Activated CD4-positive, alpha-beta T cell treated with anti-CD3 and anti-CD28 coated beads for 36 hours (primary cell): ENCODE measurements around the gene SLC25A13. TPM values are rescaled to one million over a fixed set of nuclear protein-coding genes. Genes with fewer than 3 reads are reported as not detected.
A peak's percentile ranks its signal among the peaks of the same experiment; 100 is the strongest.
"Not testable (repeated sequence)": the region's sequence is repeated elsewhere in the genome, so short reads cannot be mapped to it uniquely, and the experiment has no call there.

Experiments
- ATAC-seq: fragments of 200-7000 bp; cut with Tn5 transposase; one replicate; pipeline ENCODE4 v1.10.0; 2021; ENCODE audit warnings: mild to moderate bottlenecking, moderate library complexity
- CTCF ChIA-PET: fragments of 350-600 bp; sonication (Branson Sonifier 250); formaldehyde crosslinking; loops from one replicate; lab custom pipeline; 2021; ENCODE audit warnings: antibody characterized with exemption; lab: Charles Lee
- POLR2A ChIA-PET: fragments of 350-600 bp; sonication (Branson Sonifier 250); formaldehyde crosslinking; loops from one replicate; lab custom pipeline; 2021; ENCODE audit warnings: antibody characterized with exemption, inconsistent platforms; lab: Charles Lee
- DNase-seq: peaks from one replicate; pipeline ENCODE4 v3.0.0-alpha.2; 2020
- H3K27ac Mint-ChIP-seq: one replicate; pipeline ENCODE4 v1.8.0; 2021; ENCODE audit warnings: mixed read lengths
- H3K27me3 Mint-ChIP-seq: one replicate; pipeline ENCODE4 v1.8.0; 2021; ENCODE audit warnings: mixed read lengths
- H3K36me3 Mint-ChIP-seq: one replicate; pipeline ENCODE4 v1.8.0; 2021; ENCODE audit warnings: low read depth, mixed read lengths
- H3K4me1 Mint-ChIP-seq: one replicate; pipeline ENCODE4 v1.8.0; 2021; ENCODE audit warnings: mixed read lengths
- H3K4me3 Mint-ChIP-seq: one replicate; pipeline ENCODE4 v1.8.0; 2021; ENCODE audit warnings: mild to moderate bottlenecking, moderate library complexity, mixed read lengths
- H3K9me3 Mint-ChIP-seq: one replicate; pipeline ENCODE4 v1.8.0; 2021; ENCODE audit warnings: low read depth, mixed read lengths
- intact Hi-C, 2 experiments: fragments of 100-400 bp; cut with DNase I in 1 of 2; cut with micrococcal nuclease in 1 of 2; formaldehyde crosslinking; loops; one replicate each; pipeline versions ENCODE4 v1.14.2 to v1.15.1; 2022 to 2024; cut with DNase I, micrococcal nuclease
- total RNA-seq, 2 experiments: library from RNA; stranded (reverse); gene quantifications; one replicate each; pipeline ENCODE4 v1.2.3, GENCODE V29; 2021

SLC25A13 gene
- total RNA-seq, 2 experiments from 2014 or later = 10.3 to 11.3 TPM

DNA sequence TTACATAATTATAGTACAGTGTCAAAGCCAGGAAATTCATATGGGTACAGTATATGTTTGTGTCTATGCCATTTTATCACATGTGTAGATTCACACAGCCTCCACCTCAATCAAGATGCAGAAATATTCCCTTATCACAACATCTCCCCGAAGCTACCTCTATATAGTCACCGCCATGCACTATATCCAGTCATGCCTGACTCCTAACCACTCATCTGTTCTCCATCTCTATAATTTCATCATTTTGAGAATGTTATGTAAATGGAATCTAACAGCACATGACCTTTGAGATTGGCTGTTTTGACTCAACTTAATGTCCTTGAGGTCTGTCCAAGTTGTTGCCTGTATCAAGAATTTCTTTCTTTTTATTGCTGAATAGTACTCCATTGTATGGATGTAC, 22.3 kb upstream of the SLC25A13 start:
- ChIA-PET POLR2A (no interaction called here), CTCF (no interaction called here)
- intact Hi-C loops = no loop called here
- Mint-ChIP-seq H3K27ac (no peak overlapping the region), H3K4me3 (no peak overlapping the region), H3K9me3 (no peaks in the 10 kb centered on the region), H3K27me3 (peaks cover 16% of the 10 kb centered on the region), H3K4me1 (no peaks in the 10 kb centered on the region), H3K36me3 (no peaks in the 10 kb centered on the region)
- ATAC-seq (peak; percentile 36), DNase-seq (no peak)

DNA sequence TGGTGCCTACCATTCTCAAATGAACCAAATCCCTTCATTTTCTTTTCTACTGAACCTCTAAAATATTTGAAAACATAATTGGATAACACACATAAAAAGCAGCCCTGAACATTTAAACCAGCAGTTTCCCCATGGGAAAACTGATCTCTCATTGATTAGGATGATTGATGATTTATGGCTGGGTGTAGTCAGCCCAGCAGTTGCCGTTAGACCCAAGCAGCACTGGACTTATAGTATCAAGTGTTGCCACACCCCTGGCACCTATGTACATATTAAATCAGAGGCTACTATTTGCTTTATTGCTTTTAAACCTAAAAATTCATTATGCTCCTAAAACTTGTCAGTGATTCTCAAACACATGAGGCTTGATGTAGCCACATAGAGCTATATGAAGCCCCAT, 20.2 kb upstream of the SLC25A13 start:
- intact Hi-C loops = no loop called here
- Mint-ChIP-seq H3K9me3 (no peaks in the 10 kb centered on the region), H3K36me3 (no peaks in the 10 kb centered on the region), H3K27me3 (peaks cover 17% of the 10 kb centered on the region), H3K4me3 (no peak overlapping the region), H3K4me1 (no peaks in the 10 kb centered on the region), H3K27ac (no peak overlapping the region)
- ChIA-PET POLR2A (no interaction called here), CTCF (no interaction called here)
- no peak for DNase-seq
- no peak for ATAC-seq

DNA sequence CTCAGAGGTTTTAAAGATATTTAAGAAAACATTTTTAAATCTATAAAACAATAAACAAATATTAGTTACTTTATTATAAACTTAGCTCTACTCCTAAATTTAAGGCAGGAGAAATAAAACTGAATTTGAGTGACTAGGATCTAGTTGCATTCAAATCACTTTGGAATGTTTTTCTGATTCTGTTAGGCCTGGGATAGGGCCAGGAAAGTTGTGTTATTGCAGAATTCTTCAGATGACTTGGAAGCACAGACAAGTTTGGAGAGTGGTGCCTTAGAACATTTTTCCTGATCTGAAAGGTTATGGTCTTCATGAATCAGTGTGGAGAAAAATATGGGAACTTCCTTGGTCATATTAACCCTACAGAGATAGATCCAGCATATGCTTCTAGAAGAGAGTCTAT, 15.6 kb upstream of the SLC25A13 start:
- ATAC-seq (no peak), DNase-seq (no peak)
- ChIA-PET CTCF (no interaction called here), POLR2A (no interaction called here)
- intact Hi-C loops = no loop called here
- Mint-ChIP-seq H3K4me3 (no peak overlapping the region), H3K9me3 (no peaks in the 10 kb centered on the region), H3K36me3 (no peaks in the 10 kb centered on the region), H3K4me1 (no peaks in the 10 kb centered on the region), H3K27ac (no peak overlapping the region), H3K27me3 (peaks cover 10% of the 10 kb centered on the region)

DNA sequence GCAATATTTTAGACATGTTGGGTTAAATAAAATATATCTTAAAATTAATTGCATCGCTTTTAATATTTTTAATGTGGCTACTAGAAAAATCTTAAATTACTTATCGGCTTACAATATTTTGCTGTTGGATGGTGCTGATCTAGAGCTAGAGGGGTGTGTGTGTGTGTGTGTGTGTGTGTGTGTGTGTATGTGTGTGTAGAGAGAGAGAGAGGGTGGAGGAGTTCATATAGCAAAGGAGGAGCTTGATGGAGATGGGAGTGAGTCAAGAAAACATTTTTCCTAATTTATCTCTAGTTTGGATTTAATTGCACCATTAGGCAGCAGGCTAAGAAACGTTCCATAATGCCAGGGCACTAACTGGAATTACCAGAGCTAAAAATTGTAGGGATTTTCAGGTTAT, 10.4 kb upstream of the SLC25A13 start:
- Mint-ChIP-seq H3K4me1 (no peaks in the 10 kb centered on the region), H3K4me3 (no peak overlapping the region), H3K27ac (no peak overlapping the region), H3K9me3 (no peaks in the 10 kb centered on the region), H3K36me3 (no peaks in the 10 kb centered on the region), H3K27me3 (peaks cover 4% of the 10 kb centered on the region)
- ATAC-seq (no peak), DNase-seq (no peak)
- ChIA-PET POLR2A (no interaction called here), CTCF (no interaction called here)
- intact Hi-C loops = no loop called here

DNA sequence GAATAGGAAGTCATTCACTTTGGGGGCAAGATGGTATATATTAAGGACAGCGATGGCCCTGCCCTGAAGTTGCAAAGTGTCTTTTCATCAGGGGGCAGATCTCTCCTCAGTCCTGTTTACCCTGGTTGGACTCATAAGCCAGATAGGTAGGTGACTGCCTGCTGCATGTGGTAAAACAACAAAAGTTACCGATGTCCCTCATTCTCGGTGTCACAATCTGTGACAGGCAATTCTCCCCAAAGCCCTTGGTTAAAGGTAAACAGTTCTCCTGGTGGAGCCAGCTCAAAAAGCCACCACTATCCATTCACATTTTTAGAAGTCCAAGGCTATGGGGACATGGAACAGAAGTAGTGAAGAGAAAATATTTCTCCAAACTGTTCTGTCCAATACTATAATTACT, 9.9 kb upstream of the SLC25A13 start:
- intact Hi-C loops = no loop called here
- ATAC-seq = no peak
- POLR2A ChIA-PET = no interaction called here
- Mint-ChIP-seq H3K9me3 (no peaks in the 10 kb centered on the region), H3K4me3 (no peak overlapping the region), H3K27me3 (peaks cover 4% of the 10 kb centered on the region), H3K4me1 (peaks cover 3% of the 10 kb centered on the region), H3K27ac (no peak overlapping the region), H3K36me3 (no peaks in the 10 kb centered on the region)
- CTCF ChIA-PET = no interaction called here
- DNase-seq = no peak

DNA sequence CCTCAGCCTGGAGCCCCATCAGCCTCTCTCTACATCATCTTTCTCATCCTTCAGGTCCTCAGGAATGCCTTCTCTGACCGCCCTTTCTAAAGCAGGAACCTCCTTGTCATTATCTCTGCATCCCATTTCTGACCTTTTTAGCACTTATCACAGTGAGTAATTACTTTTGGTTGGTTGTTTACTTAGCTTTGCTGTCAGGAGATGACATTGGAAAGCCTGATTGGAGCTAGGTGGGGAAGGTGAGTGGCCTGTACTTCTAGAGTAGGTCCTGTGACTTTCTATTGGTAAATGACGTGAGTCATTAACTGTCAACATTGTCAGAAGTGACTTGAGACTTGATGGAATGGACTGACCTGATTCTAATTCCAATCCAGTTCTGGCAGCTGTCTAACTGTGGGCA, 9.3 kb upstream of the SLC25A13 start:
- no peak for DNase-seq
- Mint-ChIP-seq H3K36me3 (no peaks in the 10 kb centered on the region), H3K4me1 (peaks cover 7% of the 10 kb centered on the region), H3K27me3 (peaks cover 2% of the 10 kb centered on the region), H3K4me3 (no peak overlapping the region), H3K27ac (no peak overlapping the region), H3K9me3 (no peaks in the 10 kb centered on the region)
- intact Hi-C loops = no loop called here
- ChIA-PET POLR2A (interaction anchor here (0.6 kb wide), 1 partner anchor 36 kb away, joined by 3 read pairs; no protein-coding TSS in a partner anchor), CTCF (no interaction called here)
- no peak for ATAC-seq

DNA sequence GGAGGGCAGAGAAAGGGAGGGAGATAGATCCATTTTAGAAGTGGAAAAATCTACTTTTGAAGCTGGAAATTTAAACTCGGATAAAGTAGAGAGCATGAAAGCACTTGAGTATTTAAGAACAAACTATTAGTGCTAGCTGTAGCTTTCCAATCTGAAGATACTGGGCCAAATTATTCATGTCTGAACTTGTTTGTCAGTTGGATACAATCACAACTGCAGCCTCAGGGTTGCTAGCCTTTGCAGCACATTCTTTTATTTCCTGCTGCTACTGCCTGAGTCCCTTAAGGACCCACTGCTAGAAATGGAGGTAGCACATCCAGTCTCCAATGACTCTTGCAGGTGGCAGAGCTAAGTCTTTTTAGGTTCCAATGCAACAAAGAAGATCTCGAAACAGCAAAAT, 8.3 kb upstream of the SLC25A13 start:
- H3K27ac Mint-ChIP-seq = no peak overlapping the region
- H3K4me1 Mint-ChIP-seq = peaks cover 7% of the 10 kb centered on the region
- ChIA-PET CTCF (interaction anchor here (0.6 kb wide), 2 partner anchors 52 to 134 kb away, joined by 3 read pairs; no protein-coding TSS in a partner anchor), POLR2A (no interaction called here)
- peaks cover 2% of the 10 kb centered on the region for H3K27me3 Mint-ChIP-seq
- DNase-seq (no peak), ATAC-seq (no peak)
- intact Hi-C loops = no loop called here
- H3K9me3 Mint-ChIP-seq = no peaks in the 10 kb centered on the region
- no peak overlapping the region for H3K4me3 Mint-ChIP-seq
- no peaks in the 10 kb centered on the region for H3K36me3 Mint-ChIP-seq

DNA sequence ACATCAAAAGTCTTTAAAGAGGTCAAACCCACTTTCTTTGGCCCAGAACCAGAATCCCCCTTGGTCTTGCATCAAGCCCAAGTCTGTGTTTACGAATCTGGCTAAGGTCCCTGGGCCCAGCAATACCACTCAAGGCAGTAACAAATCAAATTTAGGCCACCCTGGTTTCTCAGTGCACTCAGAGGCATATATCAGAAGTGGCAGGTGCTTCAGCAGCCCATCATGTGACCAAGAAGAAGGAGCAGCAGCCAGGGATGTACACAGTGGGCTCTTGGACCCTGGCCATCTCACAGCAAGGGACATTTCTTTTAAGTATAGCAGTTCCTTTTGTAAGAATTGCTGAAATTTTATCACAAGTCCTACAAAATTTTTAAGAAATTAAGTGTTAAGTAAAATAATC, 7.3 kb upstream of the SLC25A13 start:
- intact Hi-C loops = loop anchor here (10.0 kb wide), 2 partner anchors 104 to 824 kb away; no protein-coding TSS in a partner anchor
- Mint-ChIP-seq H3K36me3 (no peaks in the 10 kb centered on the region), H3K4me3 (no peak overlapping the region), H3K27ac (no peak overlapping the region), H3K27me3 (peaks cover 2% of the 10 kb centered on the region), H3K4me1 (peaks cover 7% of the 10 kb centered on the region), H3K9me3 (no peaks in the 10 kb centered on the region)
- POLR2A ChIA-PET = no interaction called here
- ATAC-seq (no peak), DNase-seq (no peak)
- CTCF ChIA-PET = interaction anchor here (1.0 kb wide), 1 partner anchor 33 kb away, joined by 3 read pairs; no protein-coding TSS in a partner anchor

DNA sequence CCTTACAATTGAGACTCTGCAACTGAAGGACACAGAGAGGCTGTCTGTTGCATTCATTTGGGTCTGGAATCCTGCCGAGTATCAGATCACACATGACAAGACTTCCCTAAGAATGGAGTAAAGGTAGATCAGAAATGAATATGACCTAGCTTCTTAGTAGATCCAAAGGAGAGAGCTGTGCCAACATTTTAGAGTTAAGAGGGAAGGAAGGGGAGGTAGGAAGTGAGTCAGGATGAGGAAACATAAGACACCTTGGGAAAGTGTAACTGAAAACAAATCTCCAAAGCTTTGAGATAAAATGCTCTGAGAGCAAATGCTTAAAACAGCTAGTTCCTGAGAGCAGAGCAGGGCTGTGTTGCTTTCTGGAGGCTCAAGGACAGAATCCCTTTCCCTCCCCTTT, 6.1 kb upstream of the SLC25A13 start:
- Mint-ChIP-seq H3K36me3 (no peaks in the 10 kb centered on the region), H3K4me3 (no peak overlapping the region), H3K27ac (no peak overlapping the region), H3K9me3 (no peaks in the 10 kb centered on the region), H3K27me3 (peaks cover 2% of the 10 kb centered on the region), H3K4me1 (peaks cover 13% of the 10 kb centered on the region)
- ChIA-PET POLR2A (no interaction called here), CTCF (interaction anchor here (1.0 to 1.1 kb wide), 2 partner anchors 8 to 43 kb away, joined by 3 read pairs; no protein-coding TSS in a partner anchor)
- intact Hi-C loops = loop anchor here (10.0 kb wide), 2 partner anchors 103 to 823 kb away; no protein-coding TSS in a partner anchor
- DNase-seq (no peak), ATAC-seq (no peak)

DNA sequence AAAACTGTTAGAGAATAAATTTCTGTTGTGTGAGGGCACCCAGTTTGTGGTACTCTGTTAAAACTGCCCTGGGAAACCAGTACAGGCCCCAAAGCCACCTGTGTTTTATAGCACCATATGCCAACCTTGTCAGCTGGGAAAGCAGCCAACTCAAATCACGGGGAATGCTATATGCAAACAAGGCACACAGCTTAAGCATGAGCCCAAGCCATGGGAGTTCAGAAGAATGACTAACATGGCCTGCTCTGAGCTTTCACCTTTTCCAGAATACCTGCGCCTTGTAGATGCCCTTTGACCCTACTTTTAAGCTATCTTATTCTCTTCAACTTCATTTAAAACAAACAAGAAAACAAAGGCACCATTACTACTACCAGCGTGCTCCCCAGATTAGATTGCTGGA, 5.5 kb upstream of the SLC25A13 start:
- intact Hi-C loops = loop anchor here (10.0 kb wide), 2 partner anchors 103 to 823 kb away; no protein-coding TSS in a partner anchor
- POLR2A ChIA-PET = no interaction called here
- Mint-ChIP-seq H3K4me3 (no peak overlapping the region), H3K27ac (no peak overlapping the region), H3K36me3 (no peaks in the 10 kb centered on the region), H3K27me3 (peaks cover 2% of the 10 kb centered on the region), H3K4me1 (peaks cover 18% of the 10 kb centered on the region), H3K9me3 (no peaks in the 10 kb centered on the region)
- CTCF ChIA-PET = interaction anchor here (1.0 to 1.1 kb wide), 2 partner anchors 8 to 43 kb away, joined by 3 read pairs; no protein-coding TSS in a partner anchor
- ATAC-seq (no peak), DNase-seq (no peak)

DNA sequence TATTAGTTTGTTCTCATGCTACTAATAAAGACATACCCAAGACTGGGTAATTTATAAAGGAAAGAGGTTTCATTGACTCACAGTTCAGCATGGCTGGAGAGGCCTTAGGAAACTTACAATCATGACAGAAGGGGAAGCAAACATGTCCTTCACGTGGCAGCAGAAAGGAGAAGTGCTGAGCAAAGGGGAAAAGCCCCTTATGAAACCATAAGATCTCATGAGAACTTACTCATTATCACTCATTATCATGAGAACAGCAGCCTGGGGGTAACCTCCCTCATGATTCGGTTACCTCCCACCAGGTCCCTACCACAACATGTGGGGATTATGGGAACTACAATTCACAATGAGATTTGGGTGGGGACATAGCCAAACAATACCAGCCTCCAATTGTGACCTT, 4.9 kb upstream of the SLC25A13 start:
- H3K36me3 Mint-ChIP-seq, H3K9me3 Mint-ChIP-seq, H3K27ac Mint-ChIP-seq, CTCF ChIA-PET, H3K27me3 Mint-ChIP-seq, POLR2A ChIA-PET, H3K4me3 Mint-ChIP-seq: not testable (repeated sequence)
- ATAC-seq (peak; percentile 20), DNase-seq (peak; percentile 14)
- peaks cover 22% of the 10 kb centered on the region for H3K4me1 Mint-ChIP-seq
- intact Hi-C loops = loop anchor here (10.0 kb wide), 2 partner anchors 102 to 822 kb away; no protein-coding TSS in a partner anchor

DNA sequence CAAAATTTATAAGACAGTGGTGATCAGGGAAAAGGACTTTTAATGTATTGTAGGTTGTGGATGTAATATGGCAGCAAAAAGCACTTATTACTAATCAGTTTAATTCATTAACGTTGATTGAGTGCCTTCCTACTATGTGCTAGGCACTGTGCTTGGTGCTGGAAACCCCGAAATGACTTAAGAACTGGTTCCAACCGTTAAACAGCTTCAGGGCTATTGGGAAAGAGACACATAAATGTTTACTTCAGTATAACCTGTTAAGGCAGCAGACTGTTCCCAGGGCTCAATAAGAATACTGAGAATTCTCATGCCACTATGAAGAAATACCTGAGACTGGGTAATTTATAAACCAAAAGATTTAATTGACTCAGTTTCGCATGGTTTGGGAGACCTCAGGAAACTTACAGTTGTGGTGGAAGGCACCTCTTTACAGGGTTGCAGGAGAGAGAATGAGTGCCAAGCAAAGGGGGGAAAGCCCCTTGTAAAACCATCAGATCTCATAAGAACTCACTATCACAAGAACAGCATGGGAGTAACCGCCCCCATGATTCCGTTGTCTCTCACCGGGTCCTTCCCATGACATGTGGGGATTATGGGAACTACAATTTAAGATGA, 1.1 kb upstream of the SLC25A13 start:
- Mint-ChIP-seq H3K27me3 (no peaks in the 10 kb centered on the region), H3K27ac (peak overlapping the region; percentile 83), H3K36me3 (peaks cover 3% of the 10 kb centered on the region), H3K4me1 (peaks cover 40% of the 10 kb centered on the region), H3K4me3 (peak overlapping the region; percentile 77), H3K9me3 (no peaks in the 10 kb centered on the region)
- ATAC-seq (no peak), DNase-seq (peak; percentile 18)
- intact Hi-C loops = loop anchor here (10.0 kb wide), 2 partner anchors 98 to 818 kb away; no protein-coding TSS in a partner anchor
- ChIA-PET CTCF (no interaction called here), POLR2A (no interaction called here)
